ENCODE measurements around the gene SNRNP35. TPM values are rescaled to one million over a fixed set of nuclear protein-coding genes. Genes with fewer than 3 reads are reported as not detected.

Gene SNRNP35
- total and polyA plus RNA-seq, 8 donors, result 6.2 to 59.4 (median 8.9) TPM

GRCh38 chr12:123516216-123516780, 58.4 kb downstream of the SNRNP35 start:
- Histone ChIP-seq H3K9me3 (no peaks in the 10 kb centered on the region), H3K4me3 (no peak overlapping the region), H3K36me3 (peaks cover 0 to 12% (median 0%) of the 10 kb centered on the region in 3 donors), H3K27ac (no peak overlapping the region), H3K4me1 (no peaks in the 10 kb centered on the region), H3K27me3 (no peaks in the 10 kb centered on the region)
- no peak for ATAC-seq
- no peak for TF ChIP-seq CTCF (IDR thresholded peaks at IDR 0.05)
- FAIRE-seq, result no peak
- intact Hi-C loops (cut with DNase I), result no loop called here
- DNase-seq, result no peak
- 90 to 93% methylated on average over 11 of the region's 11 CpGs for WGBS, 2 donors

Other genes starting within 250 kb of the SNRNP35 start
- 10 to 100 TPM in 3 of 6 donors, 1 to 10 TPM in 3; 4.8 to 13.4 (median 9.5) TPM for gene MPHOSPH9, start 225.0 kb upstream of the SNRNP35 start, total RNA-seq
- gene MPHOSPH9, start 225.0 kb upstream of the SNRNP35 start, polyA plus RNA-seq, result 1 to 10 TPM; 3.3 to 5.7 TPM
- 1 to 10 TPM; 2.9 to 7.5 (median 4.1) TPM for gene MTRFR, start 224.7 kb upstream of the SNRNP35 start, total RNA-seq
- gene MTRFR, start 224.7 kb upstream of the SNRNP35 start, polyA plus RNA-seq, result 1 to 10 TPM; 6.9 to 8.4 TPM
- 10 to 100 TPM; 17.3 to 50.0 (median 23.9) TPM for gene CDK2AP1, start 186.3 kb upstream of the SNRNP35 start, total RNA-seq
- 10 to 100 TPM; 65.0 to 84.0 TPM for gene CDK2AP1, start 186.3 kb upstream of the SNRNP35 start, polyA plus RNA-seq
- 10 to 100 TPM in 3 of 6 donors, 1 to 10 TPM in 3; 7.9 to 16.3 (median 10.5) TPM for gene SBNO1, start 93.3 kb upstream of the SNRNP35 start, total RNA-seq
- 1 to 10 TPM; 2.6 to 4.2 TPM for gene SBNO1, start 93.3 kb upstream of the SNRNP35 start, polyA plus RNA-seq
- gene KMT5A, start 74.0 kb upstream of the SNRNP35 start, total RNA-seq, result 10 to 100 TPM; 13.7 to 27.9 (median 18.8) TPM
- gene KMT5A, start 74.0 kb upstream of the SNRNP35 start, polyA plus RNA-seq, result 10 to 100 TPM; 34.8 to 41.9 TPM
- 1 to 10 TPM in 4 of 6 donors, under 1 TPM in 2; 0.83 to 1.9 (median 1.1) TPM for gene RILPL2, start 21.5 kb upstream of the SNRNP35 start, total RNA-seq
- gene RILPL2, start 21.5 kb upstream of the SNRNP35 start, polyA plus RNA-seq, result 1 to 10 TPM; 1.7 to 2.1 TPM
- 1 to 10 TPM; 3.0 to 5.8 (median 3.7) TPM for gene RILPL1, start 75.6 kb downstream of the SNRNP35 start, total RNA-seq
- 1 to 10 TPM; 8.2 to 8.8 TPM for gene RILPL1, start 75.6 kb downstream of the SNRNP35 start, polyA plus RNA-seq
- 100 to 1,000 TPM; 148 to 245 (median 228) TPM for gene TMED2, start 126.4 kb downstream of the SNRNP35 start, total RNA-seq
- 10 to 100 TPM; 36.2 to 89.1 TPM for gene TMED2, start 126.4 kb downstream of the SNRNP35 start, polyA plus RNA-seq
- 10 to 100 TPM in 3 of 6 donors, 1 to 10 TPM in 3; 6.6 to 13.0 (median 10.1) TPM for gene DDX55, start 144.0 kb downstream of the SNRNP35 start, total RNA-seq
- gene DDX55, start 144.0 kb downstream of the SNRNP35 start, polyA plus RNA-seq, result 10 to 100 TPM; 15.0 to 21.8 TPM
- gene EIF2B1, start 175.5 kb downstream of the SNRNP35 start, total RNA-seq, result 10 to 100 TPM; 15.6 to 26.7 (median 22.8) TPM
- gene EIF2B1, start 175.5 kb downstream of the SNRNP35 start, polyA plus RNA-seq, result 10 to 100 TPM; 17.5 to 28.6 TPM
- 10 to 100 TPM in 2 of 6 donors, 1 to 10 TPM in 4; 5.3 to 12.4 (median 9.1) TPM for gene GTF2H3, start 175.7 kb downstream of the SNRNP35 start, total RNA-seq
- 1 to 10 TPM; 2.9 to 4.7 TPM for gene GTF2H3, start 175.7 kb downstream of the SNRNP35 start, polyA plus RNA-seq
- 1 to 10 TPM; 4.2 to 9.9 (median 6.5) TPM for gene TCTN2, start 213.0 kb downstream of the SNRNP35 start, total RNA-seq
- 1 to 10 TPM; 4.2 to 8.7 TPM for gene TCTN2, start 213.0 kb downstream of the SNRNP35 start, polyA plus RNA-seq